GM23338 (cell line): ENCODE results near the gene WT1. TPM values are rescaled to one million over a fixed set of nuclear protein-coding genes. Genes with fewer than 3 reads are reported as not detected.

Source experiments
- ATAC-seq: fragments of 200-7000 bp; cut with Tn5 transposase; 3 replicates; pipeline ENCODE4 v1.9.1; 2020
- DNase-seq: peaks from one replicate; pipeline ENCODE4 v3.0.0-alpha.2; 2015; ENCODE audit warnings: low spot score
- H2AFZ ChIP-seq: fragments of 200-600 bp; sonication (generic); 2 replicates; pipeline ENCODE4 v1.8.0; 2016; ENCODE audit warnings: antibody characterized with exemption, mild to moderate bottlenecking, moderate library complexity
- H3F3A ChIP-seq: fragments of 200-600 bp; sonication (generic); replicated peaks from 2 replicates; pipeline ENCODE4 v1.8.0; 2017; ENCODE audit warnings: antibody characterized with exemption, mixed run types, low read depth
- H3K27ac ChIP-seq: fragments of 200-600 bp; sonication (generic); 2 replicates; pipeline ENCODE4 v1.6.1; 2016; ENCODE audit warnings: low read depth
- H3K27me3 ChIP-seq: fragments of 200-600 bp; sonication (generic); 2 replicates; pipeline ENCODE4 v1.8.0; 2016; ENCODE audit warnings: mild to moderate bottlenecking, mixed run types, moderate library complexity; ENCODE audit not compliant: insufficient read depth
- H3K36me3 ChIP-seq: fragments of 200-600 bp; sonication (generic); 2 replicates; pipeline ENCODE4 v1.8.0; 2016; ENCODE audit warnings: mild to moderate bottlenecking; ENCODE audit not compliant: insufficient read depth
- H3K4me1 ChIP-seq: fragments of 200-600 bp; sonication (generic); 2 replicates; pipeline ENCODE4 v1.8.0; 2016; ENCODE audit warnings: mild to moderate bottlenecking, moderate library complexity; ENCODE audit not compliant: insufficient read depth
- H3K4me2 ChIP-seq: fragments of 200-600 bp; sonication (generic); 2 replicates; pipeline ENCODE4 v1.7.1; 2017; ENCODE audit warnings: mixed run types
- H3K4me3 ChIP-seq: fragments of 200-600 bp; sonication (generic); 2 replicates; pipeline ENCODE4 v1.6.1; 2016; ENCODE audit warnings: mixed run types
- H3K79me2 ChIP-seq: fragments of 200-600 bp; sonication (generic); replicated peaks from 2 replicates; pipeline ENCODE4 v1.8.0; 2017; ENCODE audit warnings: mild to moderate bottlenecking; ENCODE audit not compliant: insufficient read depth
- H3K9me2 ChIP-seq: fragments of 200-600 bp; sonication (generic); 2 replicates; pipeline ENCODE4 v1.8.0; 2017; ENCODE audit not compliant: insufficient read depth
- H4K20me1 ChIP-seq: fragments of 200-600 bp; sonication (generic); replicated peaks from 2 replicates; pipeline ENCODE4 v1.8.0; 2017; ENCODE audit warnings: mild to moderate bottlenecking; ENCODE audit not compliant: insufficient read depth
- H3K27ac Mint-ChIP-seq: 2 replicates; pipeline ENCODE4 v1.8.0; 2020; ENCODE audit warnings: inconsistent platforms, mild to moderate bottlenecking, moderate library complexity, mixed read lengths
- H3K27me3 Mint-ChIP-seq: 3 replicates; pipeline ENCODE4 v1.8.0; 2022; ENCODE audit warnings: low read depth, mild to moderate bottlenecking, moderate library complexity, mixed read lengths, inconsistent platforms; ENCODE audit not compliant: insufficient read depth, poor library complexity
- H3K36me3 Mint-ChIP-seq: 3 replicates; pipeline ENCODE4 v1.8.0; 2021; ENCODE audit warnings: low read depth, mild to moderate bottlenecking, inconsistent platforms, moderate library complexity, mixed read lengths
- H3K4me1 Mint-ChIP-seq: 3 replicates; pipeline ENCODE4 v1.8.0; 2020; ENCODE audit warnings: mild to moderate bottlenecking, inconsistent platforms, mixed read lengths
- H3K4me3 Mint-ChIP-seq: 3 replicates; pipeline ENCODE4 v1.8.0; 2021; ENCODE audit warnings: moderate library complexity, mild to moderate bottlenecking, inconsistent platforms, mixed read lengths
- H3K9me3 Mint-ChIP-seq: 3 replicates; pipeline ENCODE4 v1.8.0; 2020; ENCODE audit warnings: moderate library complexity, mild to moderate bottlenecking, inconsistent platforms, mixed read lengths
- CREB1 ChIP-seq: fragments of 250-450 bp; sonication (Bioruptor Pico); IDR thresholded peaks from 2 replicates; pipeline ENCODE4 v1.5.0; 2020; ENCODE audit warnings: low read depth, mild to moderate bottlenecking, moderate library complexity
- ETS1 ChIP-seq: IDR thresholded peaks from 2 replicates; pipeline ENCODE4 v1.6.1; 2016; ENCODE audit warnings: antibody characterized with exemption
- EZH2 ChIP-seq: fragments of 200-600 bp; sonication (generic); IDR thresholded peaks from one replicate; pipeline ENCODE4 v1.8.0; 2017; ENCODE audit warnings: antibody characterized with exemption, mild to moderate bottlenecking, low read depth; ENCODE audit not compliant: unreplicated experiment
- EZH2phosphoT487 ChIP-seq: fragments of 200-600 bp; sonication (generic); IDR thresholded peaks from one replicate; pipeline ENCODE4 v1.8.1; 2018; ENCODE audit warnings: antibody characterized with exemption; ENCODE audit not compliant: unreplicated experiment
- JUNB ChIP-seq: IDR thresholded peaks from one replicate; pipeline ENCODE4 v1.6.1; 2016; ENCODE audit warnings: antibody characterized with exemption; ENCODE audit not compliant: unreplicated experiment
- NANOG ChIP-seq: IDR thresholded peaks from 2 replicates; pipeline ENCODE4 v1.6.1; 2016; ENCODE audit warnings: antibody characterized with exemption, borderline replicate concordance
- POLR2AphosphoS5 ChIP-seq: IDR thresholded peaks from 2 replicates; pipeline ENCODE4 v1.6.1; 2016; ENCODE audit warnings: antibody characterized with exemption, low read depth
- STAT1 ChIP-seq: IDR thresholded peaks from one replicate; pipeline ENCODE4 v1.6.1; 2016; ENCODE audit warnings: antibody characterized with exemption; ENCODE audit not compliant: unreplicated experiment
- ZNF114 ChIP-seq: fragments of 250-450 bp; sonication (Bioruptor Pico); IDR thresholded peaks from 2 replicates; pipeline ENCODE4 v1.5.0; 2020; ENCODE audit warnings: mild to moderate bottlenecking, moderate library complexity
- ZNF331 ChIP-seq: fragments of 250-450 bp; sonication (Bioruptor Pico); IDR thresholded peaks from 2 replicates; pipeline ENCODE4 v1.5.0; 2020; ENCODE audit warnings: low read depth, mild to moderate bottlenecking, moderate library complexity
- polyA plus RNA-seq: library from polyadenylated mRNA; unstranded; fragments of >200 nt; fragmentation: Nextera tagmentation; extraction: Ambion mirVana; gene quantifications from 2 replicates; pipeline ENCODE4 v1.2.1, GENCODE V29; 2016
- total RNA-seq: library from RNA; depleted of rRNA; stranded (reverse); fragments of >200 nt; shearing (Covaris generic); gene quantifications from 2 replicates; pipeline ENCODE4 v1.2.3, GENCODE V29; 2014

The WT1 gene
- total and polyA plus RNA-seq, 2 experiments from 2014 or later = 0.21 TPM; not detected in 1

GRCh38 chr11:32427616-32427934 lies 7.8 kb downstream of the WT1 start:
- Histone ChIP-seq H3K9me2 (no peaks in the 10 kb centered on the region), H2AFZ (no peak overlapping the region; the same call in 1 of the 2 replicates), H4K20me1 (peaks cover 18% of the 10 kb centered on the region), H3K27ac (no peak overlapping the region), H3F3A (peaks cover 4% of the 10 kb centered on the region; the same call in 1 of the 2 replicates), H3K79me2 (no peaks in the 10 kb centered on the region), H3K4me3 (peak overlapping the region; percentile 62), H3K4me1 (peaks cover 36% of the 10 kb centered on the region), H3K27me3 (peaks cover 100% of the 10 kb centered on the region), H3K36me3 (no peaks in the 10 kb centered on the region), H3K4me2 (peak overlapping the region; percentile 91)
- H3K4me1 Mint-ChIP-seq = peaks cover 36% of the 10 kb centered on the region
- H3K27ac Mint-ChIP-seq = no peak overlapping the region
- H3K4me3 Mint-ChIP-seq = peak overlapping the region; percentile 73
- ATAC-seq = no peak
- no peak for DNase-seq
- TF ChIP-seq ZNF114 (CRISPR knock-in tag) (no peak), JUNB (no peak), EZH2 (peak; percentile 74), STAT1 (no peak), POLR2AphosphoS5 (no peak)
- H3K36me3 Mint-ChIP-seq = peaks cover 3% of the 10 kb centered on the region; the same call in 1 of the 3 replicates
- peaks cover 6% of the 10 kb centered on the region; the same call in 2 of the 3 replicates for H3K9me3 Mint-ChIP-seq
- H3K27me3 Mint-ChIP-seq = peaks cover 89% of the 10 kb centered on the region

- DNase-seq (peak; percentile 73), ATAC-seq (peak; percentile 52)
- no peaks in the 10 kb centered on the region for H3K36me3 ChIP-seq
- H3K27ac ChIP-seq = no peak overlapping the region
- peak overlapping the region; percentile 62 for H3K4me3 ChIP-seq
- H3K27me3 ChIP-seq = peaks cover 100% of the 10 kb centered on the region
- peak; percentile 80 for TF ChIP-seq CREB1
- TF ChIP-seq STAT1 = no peak
- TF ChIP-seq ETS1 = no peak
- peak; percentile 72 for TF ChIP-seq EZH2
- no peak for TF ChIP-seq NANOG
- no peak for TF ChIP-seq JUNB
- no peak for TF ChIP-seq ZNF331 (CRISPR knock-in tag)
- TF ChIP-seq POLR2AphosphoS5 = no peak
- TF ChIP-seq EZH2phosphoT487 = no peak
- Mint-ChIP-seq H3K9me3 (peaks cover 6% of the 10 kb centered on the region; the same call in 2 of the 3 replicates), H3K4me3 (peak overlapping the region; percentile 73), H3K4me1 (peaks cover 36% of the 10 kb centered on the region), H3K27ac (no peak overlapping the region), H3K36me3 (peaks cover 3% of the 10 kb centered on the region; the same call in 1 of the 3 replicates), H3K27me3 (peaks cover 84% of the 10 kb centered on the region)
- no peaks in the 10 kb centered on the region for H3K9me2 ChIP-seq
- peaks cover 4% of the 10 kb centered on the region; the same call in 1 of the 2 replicates for H3F3A ChIP-seq
- no peaks in the 10 kb centered on the region for H3K79me2 ChIP-seq
- H2AFZ ChIP-seq = peak overlapping the region; percentile 88
- peaks cover 13% of the 10 kb centered on the region for H4K20me1 ChIP-seq
- H3K4me1 ChIP-seq = peaks cover 39% of the 10 kb centered on the region
- H3K4me2 ChIP-seq = peak overlapping the region; percentile 91
These were observed 8.3 kb downstream of the WT1 start for GRCh38 chr11:32426819-32427615.
